Heart right ventricle (tissue), 16 donors: ENCODE data around the gene KAT7. TPM values are rescaled to one million over a fixed set of nuclear protein-coding genes. Genes with fewer than 3 reads are reported as not detected.

Source experiments
- ATAC-seq, 8 donors: fragments of 200-7000 bp; cut with Tn5 transposase; one replicate each; pipeline ENCODE4 v1.9.1; 2020; ENCODE audit warnings: mild to moderate bottlenecking in 8 of 8, moderate library complexity in 8 of 8, moderate number of reproducible peaks in 1 of 8
- DNase-seq, 2 donors: peaks; one replicate each; pipeline ENCODE4 v3.0.0-alpha.2; 2020
- H3K27ac ChIP-seq, 10 donors: fragments of 200-600 bp; sonication (generic) in 2 of 10; one replicate each; pipeline versions ENCODE4 v1.5.0 to v1.8.0; 2020 to 2022; ENCODE audit warnings: mild to moderate bottlenecking in 3 of 10
- H3K27me3 ChIP-seq, 7 donors: fragments of 200-600 bp; one replicate each; pipeline ENCODE4 v1.8.0; 2021 to 2022; ENCODE audit warnings: mild to moderate bottlenecking in 2 of 7
- H3K36me3 ChIP-seq, 9 donors: fragments of 200-600 bp; sonication (generic) in 1 of 9; one replicate each; pipeline versions ENCODE4 v1.5.0 to v1.8.0; 2020 to 2022; ENCODE audit warnings: mild to moderate bottlenecking in 2 of 9
- H3K4me1 ChIP-seq, 9 donors: fragments of 200-600 bp; sonication (generic) in 1 of 9; one replicate each; pipeline versions ENCODE4 v1.5.0 to v1.8.0; 2020 to 2022; ENCODE audit warnings: mild to moderate bottlenecking in 4 of 9
- H3K4me3 ChIP-seq, 10 donors: fragments of 200-600 bp; sonication (generic) in 2 of 10; one replicate each; pipeline versions ENCODE4 v1.5.0 to v1.8.0; 2020 to 2022; ENCODE audit warnings: mild to moderate bottlenecking in 7 of 10, moderate library complexity in 2 of 10
- H3K9me3 ChIP-seq, 11 donors: fragments of 200-600 bp in 10 of 11; sonication (generic) in 2 of 11; one replicate each; pipeline versions ENCODE4 v1.5.0 to v1.8.0; 2013 to 2022; ENCODE audit warnings: mild to moderate bottlenecking in 2 of 11, control low read depth in 1 of 11, moderate library complexity in 1 of 11
- WGBS, 2 donors: extraction: QIAGEN DNeasy Blood & Tissue Kit; methylation state at CpG; one replicate each; pipeline ENCODE4 v1.1.7; 2013; ENCODE audit warnings: inconsistent platforms in 1 of 2; 5-methylcytosine and 5-hydroxymethylcytosine counted together
- intact Hi-C, 10 donors: fragments of 100-400 bp; cut with DNase I; formaldehyde crosslinking; loops; one replicate each; pipeline versions ENCODE4 v1.11.1 to v1.14.2; 2022
- polyA plus RNA-seq, 2 donors: library from polyadenylated mRNA; stranded (reverse); fragments of 200-250 nt; gene quantifications; one replicate each; pipeline ENCODE4 v1.2.3, GENCODE V29; 2013
- total RNA-seq, 10 donors: library from RNA; stranded (reverse); fragmentation: NEBNext Ultra II Directional in 3 of 10; extraction: Animal tissue kit (Norgen Biotek cat#: 25700) in 3 of 10; gene quantifications; one replicate each; pipeline versions ENCODE4 v1.2.1 to v1.2.4, GENCODE V29; 2021 to 2023
- TF ChIP-seq, protein P1 (sequence below), 9 donors: fragments of 200-600 bp; sonication (generic) in 2 of 9; IDR thresholded peaks; one replicate each; pipeline versions ENCODE4 v1.5.0 to v1.8.0; 2021 to 2022; ENCODE audit warnings: antibody characterized with exemption in 9 of 9, mild to moderate bottlenecking in 5 of 9, moderate library complexity in 1 of 9
- donor health status: Arrhythmogenic right ventricular cardiomyopathy.
- donor health status: ischemic (EF 13 %, LVEDD 7.1; RV severe dilation, severe dysfunction).
- donor health status: healthy with polysubstance abuse.
- donor health status: DM: no; HTN: yes; CAD: no.
- donor health status: DM: no; HTN: no; CAD: no.
- donor health status: ischemic (EF 25% LVEDD 6.9; RV normal size, moderate dysfunction).
- donor health status: ischemic (EF 25% LVEDD 5.7; RV mildly dilated, moderate dysfunction).
- donor health status: healthy.
- donor health status: DM: yes; HTN: yes; CAD: no.
- donor health status: Ischemic cardiomyopathy.
- donor health status: ischemic (EF 35%, LVEDD 5.7; RV mildly dilated, moderate dysfunction).
- donor health status: nonischemic (EF 11% LVEDD 7.7; RV severe dilation, severe dysfunction).
- donor health status: DM: yes; HTN: yes; CAD: no.
- donor health status: PGD.
- donor health status: ischemic (EF 29% LVEDD 5.4; RV normal size, mild dysfunction).
- donor health status: nonischemic (EF 23%, LVEDD 6.1; RV moderate dilation, normal function).

KAT7 gene
- total and polyA plus RNA-seq, 12 donors = 5.9 to 81.3 (median 60.5) TPM

GRCh38 chr17:49861150-49861884, 72.8 kb downstream of the KAT7 start:
- intact Hi-C loops = loop anchor here in 9 of 10 donors (1.0 to 10.0 kb wide), 5 partner anchors 135 to 223 kb away; partner anchors contain the start of gene DLX3 (in 2 of the 9)
- Histone ChIP-seq H3K36me3 (no peaks in the 10 kb centered on the region), H3K4me1 (peaks cover 0 to 12% (median 3%) of the 10 kb centered on the region in 9 donors), H3K9me3 (no peaks in the 10 kb centered on the region), H3K27me3 (peaks cover 0 to 14% (median 0%) of the 10 kb centered on the region in 7 donors), H3K4me3 (no peak overlapping the region), H3K27ac (no peak overlapping the region)
- TF ChIP-seq, protein P1, sequence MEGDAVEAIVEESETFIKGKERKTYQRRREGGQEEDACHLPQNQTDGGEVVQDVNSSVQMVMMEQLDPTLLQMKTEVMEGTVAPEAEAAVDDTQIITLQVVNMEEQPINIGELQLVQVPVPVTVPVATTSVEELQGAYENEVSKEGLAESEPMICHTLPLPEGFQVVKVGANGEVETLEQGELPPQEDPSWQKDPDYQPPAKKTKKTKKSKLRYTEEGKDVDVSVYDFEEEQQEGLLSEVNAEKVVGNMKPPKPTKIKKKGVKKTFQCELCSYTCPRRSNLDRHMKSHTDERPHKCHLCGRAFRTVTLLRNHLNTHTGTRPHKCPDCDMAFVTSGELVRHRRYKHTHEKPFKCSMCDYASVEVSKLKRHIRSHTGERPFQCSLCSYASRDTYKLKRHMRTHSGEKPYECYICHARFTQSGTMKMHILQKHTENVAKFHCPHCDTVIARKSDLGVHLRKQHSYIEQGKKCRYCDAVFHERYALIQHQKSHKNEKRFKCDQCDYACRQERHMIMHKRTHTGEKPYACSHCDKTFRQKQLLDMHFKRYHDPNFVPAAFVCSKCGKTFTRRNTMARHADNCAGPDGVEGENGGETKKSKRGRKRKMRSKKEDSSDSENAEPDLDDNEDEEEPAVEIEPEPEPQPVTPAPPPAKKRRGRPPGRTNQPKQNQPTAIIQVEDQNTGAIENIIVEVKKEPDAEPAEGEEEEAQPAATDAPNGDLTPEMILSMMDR (IDR thresholded peaks at IDR 0.05) = peak; percentile 54 to 90 (median 84)
- whole genome bisulfite sequencing, 2 donors = 36 to 37% methylated on average over 16 of the region's 16 CpGs
- ATAC-seq = peak in 7 of 8 donors; percentile 16 to 58 (median 40)
- DNase-seq = peak in 1 of 2 donors; percentile 27

- no peaks in the 10 kb centered on the region for H3K36me3 ChIP-seq
- no peak for DNase-seq
- intact Hi-C loops = loop anchor here in 2 of 10 donors (5.0 to 10.0 kb wide), 2 partner anchors 134 to 222 kb away; partner anchors contain the start of gene DLX3 (in 2 of the 2)
Observed at GRCh38 chr17:49862781-49863331, 74.4 kb downstream of the KAT7 start.

GRCh38 chr17:49866019-49866380, 77.5 kb downstream of the KAT7 start:
- H3K4me1 ChIP-seq = peaks cover 0 to 12% (median 3%) of the 10 kb centered on the region in 9 donors
- no peaks in the 10 kb centered on the region for H3K9me3 ChIP-seq
- no peak overlapping the region for H3K4me3 ChIP-seq
- H3K36me3 ChIP-seq = no peaks in the 10 kb centered on the region
- WGBS, 2 donors = 33 to 59% methylated on average over 1 of the region's 1 CpG
- TF ChIP-seq, protein P1 (IDR thresholded peaks at IDR 0.05) = no peak
- no peak for ATAC-seq
- intact Hi-C loops = loop anchor here in 1 of 10 donors (10.0 kb wide), 1 partner anchor 219 kb away; no protein-coding TSS in a partner anchor
- DNase-seq = no peak
- peaks cover 0 to 14% (median under 1%) of the 10 kb centered on the region in 7 donors for H3K27me3 ChIP-seq
- no peak overlapping the region for H3K27ac ChIP-seq

More at GRCh38 chr17:49862781-49863331, 74.4 kb downstream of the KAT7 start:
- peak in 1 of 8 donors; percentile 5 for ATAC-seq
- Histone ChIP-seq H3K27me3 (peaks cover 0 to 14% (median 0%) of the 10 kb centered on the region in 7 donors), H3K4me1 (peaks cover 0 to 12% (median 3%) of the 10 kb centered on the region in 9 donors), H3K9me3 (no peaks in the 10 kb centered on the region), H3K4me3 (no peak overlapping the region), H3K27ac (no peak overlapping the region)
- WGBS, 2 donors = 30% methylated on average over 17 of the region's 17 CpGs
- TF ChIP-seq, protein P1 (IDR thresholded peaks at IDR 0.05) = no peak

- intact Hi-C loops = loop anchor here in 1 of 10 donors (10.0 kb wide), 1 partner anchor 218 kb away; no protein-coding TSS in a partner anchor
- peaks cover 0 to 12% (median 0%) of the 10 kb centered on the region in 7 donors for H3K27me3 ChIP-seq
- no peaks in the 10 kb centered on the region for H3K36me3 ChIP-seq
- H3K4me1 ChIP-seq = peaks cover 0 to 9% (median 0%) of the 10 kb centered on the region in 9 donors
- H3K9me3 ChIP-seq = no peaks in the 10 kb centered on the region
- no peak for ATAC-seq
- no peak overlapping the region for H3K4me3 ChIP-seq
- TF ChIP-seq, protein P1 (IDR thresholded peaks at IDR 0.05) = no peak
- no peak for DNase-seq
- WGBS, 2 donors = 80 to 83% methylated on average over 3 of the region's 3 CpGs
- H3K27ac ChIP-seq = no peak overlapping the region
Observed at GRCh38 chr17:49866882-49867413, 78.5 kb downstream of the KAT7 start.
